Stimulated activated CD4-positive, alpha-beta T cell treated with anti-CD3 and anti-CD28 coated beads, Interleukin-15, amount 100 ng/mL, for 1 hour (primary cell): Measurements from ENCODE around the gene WNT3A.
"Not testable (repeated sequence)": the region's sequence is repeated elsewhere in the genome, so short reads cannot be mapped to it uniquely, and the experiment has no call there.

ENCODE experiments used
- DNase-seq, 2 donors: peaks; one replicate each; pipeline ENCODE4 v3.0.0-alpha.2; 2020; ENCODE audit warnings: low read depth in 1 of 2, low spot score in 1 of 2

WNT3A gene

GRCh38 chr1:228006786-228007048 is at the start of gene WNT3A:
TSS of gene WNT3A (plus strand) at chr1:228006998. CDS start at chr1:228007129, 131 bp downstream.
- no peak for DNase-seq

GRCh38 chr1:227958617-227959324 is 48.0 kb upstream of the WNT3A start:
- DNase-seq, result no peak

- DNase-seq, result no peak
Measured at GRCh38 chr1:227959325-227959860, 47.4 kb upstream of the WNT3A start.

- DNase-seq, result no peak
Measured at GRCh38 chr1:227961651-227962466, 44.9 kb upstream of the WNT3A start.

- not testable (repeated sequence) for DNase-seq
Measured at GRCh38 chr1:227966733-227967132, 40.1 kb upstream of the WNT3A start.

GRCh38 chr1:227967815-227968214 is 39.0 kb upstream of the WNT3A start:
- not testable (repeated sequence) for DNase-seq

GRCh38 chr1:227970076-227970995 is 36.5 kb upstream of the WNT3A start:
- not testable (repeated sequence) for DNase-seq

- DNase-seq, result not testable (repeated sequence)
Measured at GRCh38 chr1:227971216-227971615, 35.6 kb upstream of the WNT3A start.

- DNase-seq, result not testable (repeated sequence)
Measured at GRCh38 chr1:227971643-227972282, 35.0 kb upstream of the WNT3A start.

- not testable (repeated sequence) for DNase-seq
Measured at GRCh38 chr1:227972283-227972679, 34.5 kb upstream of the WNT3A start.

GRCh38 chr1:227972843-227973374 is 33.9 kb upstream of the WNT3A start:
- DNase-seq, result not testable (repeated sequence)

- DNase-seq, result not testable (repeated sequence)
Measured at GRCh38 chr1:227973724-227974288, 33.0 kb upstream of the WNT3A start.

- DNase-seq, result not testable (repeated sequence)
Measured at GRCh38 chr1:227975583-227976283, 31.1 kb upstream of the WNT3A start.

GRCh38 chr1:227987181-227987580 is 19.6 kb upstream of the WNT3A start:
- DNase-seq, result no peak

- DNase-seq, result no peak
Measured at GRCh38 chr1:227994632-227995300, 12.0 kb upstream of the WNT3A start.

- no peak for DNase-seq
Measured at GRCh38 chr1:227996187-227996950, 10.4 kb upstream of the WNT3A start.

GRCh38 chr1:227998374-227999055 is 8.3 kb upstream of the WNT3A start:
- no peak for DNase-seq
